GM18907 (cell line): ENCODE results near the gene RALGAPA2.

Experiments used
- ATAC-seq: cut with Tn5 transposase; IDR thresholded peaks from one replicate; pipeline ENCODE4 v1.9.1; 2021; ENCODE audit warnings: mild to moderate bottlenecking, moderate library complexity; ENCODE audit not compliant: unreplicated experiment

Gene RALGAPA2

DNA sequence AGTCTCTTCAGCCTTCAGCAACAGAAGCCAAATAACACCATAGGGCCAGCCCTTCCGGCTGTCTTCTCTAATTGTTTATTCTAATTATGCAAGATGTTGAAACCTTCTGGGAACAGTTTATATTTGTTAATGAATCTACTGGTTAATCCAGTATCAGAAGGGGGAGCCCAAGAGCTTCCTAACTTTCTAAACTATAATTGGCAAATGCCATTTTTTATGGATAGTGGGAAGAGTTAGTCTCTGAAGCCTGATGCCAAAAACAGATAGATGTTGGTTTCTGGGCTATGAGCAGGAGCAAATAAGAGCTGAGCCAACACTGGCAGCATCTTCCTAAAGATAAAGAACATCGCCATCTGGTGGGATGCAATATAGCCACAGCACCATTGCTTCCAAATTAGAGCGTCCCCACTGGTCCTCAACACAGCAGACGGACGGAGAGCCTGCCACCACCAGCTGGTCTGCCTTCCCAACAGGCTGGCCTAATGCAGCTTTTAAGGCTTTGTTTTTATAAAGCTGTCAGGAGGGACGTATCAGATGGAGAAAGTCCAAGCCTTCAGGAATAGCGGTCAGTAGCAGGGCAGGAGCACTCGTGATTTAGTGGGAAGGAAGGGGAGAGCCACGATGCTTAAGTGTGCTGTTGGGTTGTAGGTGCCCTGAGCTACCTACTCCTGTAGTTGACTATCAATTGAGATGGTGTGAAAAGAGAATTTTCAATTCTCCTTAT is 118.8 kb downstream of the RALGAPA2 start:
- no peak for ATAC-seq

DNA sequence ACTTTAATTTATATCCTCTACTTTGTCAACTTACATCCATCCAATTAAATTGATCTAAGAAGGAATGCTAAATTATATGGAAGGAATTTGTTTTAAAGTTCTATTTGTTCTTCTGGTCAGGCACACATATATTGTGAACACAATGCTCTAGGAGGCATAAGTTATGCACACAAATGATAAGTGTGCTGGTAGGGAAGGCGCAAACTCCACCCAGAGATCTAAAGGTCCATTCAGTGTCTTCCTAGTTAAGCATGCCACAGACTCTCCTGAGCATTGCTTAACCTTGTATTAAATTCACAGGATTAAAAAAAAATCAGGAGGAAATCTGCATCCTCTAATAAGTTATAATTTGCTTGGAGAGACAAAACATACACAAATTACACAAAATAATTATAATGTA is 127.3 kb downstream of the RALGAPA2 start:
- no peak for ATAC-seq

DNA sequence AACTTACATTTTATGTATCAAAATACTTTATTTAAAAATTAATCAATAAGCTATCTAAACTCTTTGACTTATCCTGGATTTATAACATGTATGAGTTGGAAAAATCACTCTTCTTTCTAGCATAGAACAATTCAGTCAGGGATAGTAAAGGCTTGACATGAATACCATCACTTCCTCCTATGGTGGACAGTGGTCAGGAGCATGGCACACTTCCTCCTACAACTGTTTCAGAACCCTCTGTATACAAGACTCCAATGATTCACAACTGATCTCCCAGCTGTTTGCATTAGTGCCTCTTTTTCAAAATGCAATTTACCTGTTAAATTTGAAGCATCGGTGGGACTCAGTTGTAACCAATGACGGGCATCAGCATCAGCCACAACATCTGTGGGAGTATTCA is 129.7 kb downstream of the RALGAPA2 start:
- ATAC-seq = no peak

DNA sequence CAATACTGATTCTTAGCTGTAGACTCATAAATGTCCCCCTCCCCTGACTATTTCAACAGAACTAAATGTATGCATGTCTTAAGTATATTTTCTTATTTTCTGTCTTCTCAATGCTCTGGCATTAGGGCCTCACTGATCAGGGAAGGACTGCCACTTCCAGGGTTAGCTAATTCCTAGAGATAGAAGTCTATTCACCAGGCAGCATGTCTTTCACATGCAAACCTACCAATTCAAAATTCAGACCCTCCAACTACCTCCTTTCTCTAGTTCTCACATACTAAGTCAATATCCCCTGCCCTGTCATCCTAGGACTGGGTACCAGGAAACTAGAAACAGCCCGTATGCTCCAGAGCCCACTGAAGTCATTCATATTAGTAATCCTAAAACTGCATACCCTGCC is 132.3 kb downstream of the RALGAPA2 start:
- no peak for ATAC-seq

DNA sequence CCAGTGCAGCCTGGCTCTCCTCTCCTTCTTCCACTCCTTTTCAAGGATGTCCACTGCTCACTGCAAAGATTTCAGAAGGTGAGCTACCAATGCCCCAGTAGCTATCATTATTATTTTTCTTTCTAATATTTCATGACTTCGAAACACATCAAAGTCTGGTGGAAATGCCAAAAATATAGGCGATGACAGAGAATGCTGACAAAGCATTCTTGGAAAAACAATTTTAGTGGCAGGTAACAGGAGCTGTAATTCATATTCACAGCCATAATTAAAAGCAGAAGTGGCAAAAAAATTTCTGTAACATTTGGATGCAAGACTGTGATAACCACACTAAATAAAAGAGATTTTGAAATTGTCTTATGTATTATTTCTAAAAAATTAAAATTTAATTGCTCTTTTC is 133.6 kb downstream of the RALGAPA2 start:
- ATAC-seq = no peak

DNA sequence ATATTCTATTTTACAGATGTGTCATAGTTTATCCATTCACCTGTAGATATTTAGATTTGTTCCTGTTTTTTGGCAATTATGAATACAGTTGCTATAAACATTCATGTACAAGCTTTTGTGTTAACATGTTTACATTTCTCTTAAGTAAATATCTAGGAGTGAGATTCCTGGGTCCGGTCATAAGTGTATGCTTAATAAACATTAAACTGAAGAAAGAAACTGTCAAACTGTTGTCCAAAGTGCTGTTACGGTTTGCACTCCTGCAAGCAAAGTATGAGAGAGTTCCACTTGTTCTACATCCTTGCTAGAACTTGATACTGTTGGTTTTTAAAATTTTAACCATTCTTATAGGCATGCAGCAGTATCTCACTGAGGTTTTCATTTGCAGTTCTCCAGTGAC is 138.6 kb downstream of the RALGAPA2 start:
- ATAC-seq = no peak

DNA sequence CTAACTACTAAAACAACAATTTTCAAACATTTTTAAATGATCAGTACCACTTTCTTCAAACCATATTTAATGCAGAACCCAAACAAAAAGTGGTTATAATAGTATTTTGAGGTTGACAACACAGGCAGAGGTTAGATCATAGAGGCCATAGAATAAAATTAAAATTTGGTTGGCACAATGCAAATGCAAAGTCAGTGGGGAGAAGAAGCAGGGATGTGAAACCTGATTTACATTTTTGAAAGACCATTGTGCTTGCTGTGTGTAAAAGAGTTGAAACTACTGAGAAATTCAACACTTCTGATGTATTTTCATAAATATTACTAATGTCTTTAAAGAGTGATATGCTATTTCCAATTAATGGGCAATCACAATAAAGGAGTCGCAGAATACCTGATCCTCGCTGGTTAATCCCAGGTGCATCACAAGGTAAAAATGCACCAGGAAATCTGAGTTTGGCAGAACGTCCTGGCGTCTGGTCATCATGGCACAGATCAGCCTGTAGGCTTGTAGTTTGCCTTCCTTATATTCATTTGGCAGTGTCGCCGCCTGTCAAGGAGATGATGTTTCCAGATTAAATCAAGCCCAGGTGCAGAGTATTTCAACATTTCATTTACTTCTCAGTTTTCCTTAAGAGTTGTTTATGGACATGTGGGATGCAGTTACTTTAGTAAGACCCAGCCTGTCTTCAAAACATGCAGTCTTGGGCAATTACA is 141.2 kb downstream of the RALGAPA2 start:
- no peak for ATAC-seq

DNA sequence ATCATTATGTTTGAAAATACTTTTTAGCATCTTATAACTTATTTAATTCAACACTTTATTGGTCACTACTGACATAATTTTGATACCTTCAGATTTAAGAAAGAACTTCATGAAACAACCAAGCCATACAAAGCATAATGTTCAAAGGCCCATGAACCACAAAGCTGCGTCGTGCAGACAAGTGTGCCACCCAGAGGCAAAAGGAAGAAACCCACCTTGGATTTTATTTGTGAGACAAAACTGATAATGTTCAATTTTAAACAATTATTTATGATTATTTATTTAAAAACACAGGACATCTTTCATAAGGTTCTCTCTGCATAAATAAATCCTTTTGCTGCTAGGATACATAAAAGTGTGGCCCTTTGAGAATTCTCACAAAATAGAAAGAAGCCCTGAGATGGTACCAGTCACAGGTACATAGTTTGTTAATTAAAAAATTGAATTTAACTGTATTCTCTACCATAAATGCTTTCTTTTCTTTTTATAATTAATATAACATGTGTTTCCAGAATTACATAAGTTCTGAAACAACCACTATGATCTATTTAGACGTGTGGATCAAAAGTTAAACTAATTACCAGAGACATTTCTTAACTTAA is 143.7 kb downstream of the RALGAPA2 start:
- ATAC-seq = no peak

DNA sequence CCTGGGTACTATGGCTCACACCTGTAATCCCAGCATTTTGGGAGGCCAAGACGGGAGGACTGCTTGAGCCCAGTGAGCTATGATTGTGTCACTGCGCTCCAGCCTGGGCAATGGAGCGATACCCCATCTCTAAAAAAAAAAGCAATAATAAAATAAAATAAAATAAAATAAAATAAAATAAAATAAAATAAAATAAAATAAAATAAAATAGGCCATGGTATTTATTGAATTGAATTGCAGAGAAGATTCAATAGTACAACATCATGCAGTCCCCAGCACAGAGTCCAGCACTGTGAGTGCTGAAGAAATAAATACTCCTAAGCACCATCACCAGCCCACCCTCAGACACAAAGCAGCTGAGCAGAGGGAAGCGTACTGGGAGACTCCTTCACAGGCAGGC is 144.7 kb downstream of the RALGAPA2 start:
- no peak for ATAC-seq

DNA sequence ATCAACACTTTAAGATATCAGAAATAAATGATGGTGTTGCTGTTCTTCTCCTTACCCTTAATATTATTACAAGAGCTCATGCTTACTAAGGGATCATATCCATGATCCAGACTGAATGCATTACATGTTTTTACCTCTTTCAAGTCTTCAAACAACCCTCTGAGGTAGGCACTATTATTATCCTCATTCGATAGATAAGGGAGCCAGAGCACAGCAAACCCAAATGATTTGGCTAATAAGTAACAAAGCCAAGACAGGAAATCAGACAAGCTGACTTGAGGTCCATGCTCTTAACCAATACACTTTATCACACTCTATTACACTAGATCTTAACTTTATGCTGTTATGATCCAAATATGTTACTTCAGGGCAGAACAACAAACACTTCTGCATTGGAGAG is 145.9 kb downstream of the RALGAPA2 start:
- ATAC-seq = peak; percentile 47

DNA sequence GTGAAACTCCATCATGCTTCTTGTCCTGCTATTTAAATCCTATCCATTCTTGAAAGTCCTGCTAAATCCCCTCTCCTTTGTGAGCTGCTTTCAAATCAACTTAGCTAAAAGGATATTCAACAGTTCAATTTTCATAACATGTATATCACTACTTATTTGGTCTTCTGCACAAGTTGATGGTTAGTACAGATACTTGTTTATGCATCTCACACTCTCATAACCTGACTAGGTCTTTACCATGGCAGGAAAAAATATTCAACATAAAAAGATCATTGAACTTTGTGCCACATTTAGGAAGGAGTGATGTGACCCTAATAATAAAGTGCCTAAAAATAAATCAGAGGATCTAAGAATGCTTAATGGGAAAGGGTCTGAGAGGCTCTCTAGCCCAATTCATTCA is 148.2 kb downstream of the RALGAPA2 start:
- no peak for ATAC-seq

DNA sequence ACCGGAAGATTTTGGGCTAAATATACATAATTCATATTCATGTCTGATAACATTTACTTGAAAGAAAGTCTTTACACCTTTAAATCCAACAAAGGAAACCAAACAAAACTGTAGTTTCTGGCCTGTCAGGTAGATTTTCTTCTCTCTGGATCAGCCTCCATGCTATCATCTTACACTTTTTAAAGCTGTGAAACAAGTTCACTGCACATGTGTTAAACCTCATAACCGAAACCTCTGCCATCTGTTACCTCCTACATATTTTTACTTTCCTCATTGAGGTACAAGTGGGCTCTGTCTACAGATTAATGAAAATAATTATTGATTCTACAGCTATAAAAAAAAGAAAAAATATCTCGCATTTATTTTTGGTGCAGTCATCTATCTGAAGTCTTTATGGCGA is 149.9 kb downstream of the RALGAPA2 start:
- no peak for ATAC-seq

DNA sequence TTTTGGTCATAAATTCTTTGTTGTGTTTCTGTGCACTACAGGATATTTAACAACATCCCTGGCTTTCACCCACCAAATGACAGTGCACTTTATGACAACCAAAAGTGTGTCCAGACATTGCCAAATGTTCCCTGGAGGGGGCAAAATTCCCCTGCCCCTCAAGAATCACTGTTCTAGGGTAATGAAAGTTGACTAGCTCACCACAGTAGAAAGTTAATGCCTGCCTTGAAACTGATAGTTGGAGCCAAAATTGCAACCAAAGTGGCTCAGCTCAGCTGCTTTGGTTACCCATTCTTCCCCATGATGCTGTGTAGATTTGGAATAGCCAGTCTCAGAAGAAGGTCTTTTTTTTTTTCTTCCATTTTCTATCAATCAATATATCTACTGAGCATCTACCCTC is 150.6 kb downstream of the RALGAPA2 start:
- peak; percentile 59 for ATAC-seq

DNA sequence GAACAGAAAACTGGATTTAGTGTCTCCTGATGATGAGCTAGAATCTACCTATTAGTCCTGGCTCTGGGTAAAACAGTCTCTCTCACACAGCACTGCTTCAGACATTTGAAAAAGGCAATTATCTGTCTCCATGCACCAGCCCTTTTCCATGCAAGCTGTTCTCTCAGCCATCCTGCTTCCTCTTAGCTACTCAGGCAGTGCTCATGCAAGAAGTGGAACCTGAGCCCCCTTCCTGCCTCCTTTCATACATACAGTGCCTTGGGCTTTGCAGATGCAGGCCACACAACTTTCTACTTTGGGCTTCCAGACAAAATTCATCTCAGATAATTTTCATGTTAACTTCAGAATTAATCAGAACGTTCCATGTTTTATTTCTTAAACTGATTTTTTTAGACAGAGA is 151.3 kb downstream of the RALGAPA2 start:
- no peak for ATAC-seq

DNA sequence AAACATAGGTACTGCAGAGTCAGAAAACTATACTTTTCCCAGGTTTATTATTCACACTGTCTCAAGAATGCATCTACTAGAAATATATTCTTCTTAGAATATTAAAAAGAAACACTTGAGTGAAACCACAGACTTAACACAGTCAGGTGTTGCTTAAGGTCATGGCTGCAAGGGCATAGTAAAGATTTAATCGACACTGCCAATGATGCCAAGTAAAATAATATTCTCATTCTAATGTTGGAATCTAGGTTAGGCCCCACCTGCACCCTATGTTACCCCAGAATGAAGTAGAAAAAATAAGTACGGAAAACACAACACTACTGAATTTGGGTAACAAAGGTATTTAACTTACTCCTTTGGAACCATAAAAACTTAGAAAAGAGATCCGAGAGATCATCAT is 155.0 kb downstream of the RALGAPA2 start:
- ATAC-seq = no peak

DNA sequence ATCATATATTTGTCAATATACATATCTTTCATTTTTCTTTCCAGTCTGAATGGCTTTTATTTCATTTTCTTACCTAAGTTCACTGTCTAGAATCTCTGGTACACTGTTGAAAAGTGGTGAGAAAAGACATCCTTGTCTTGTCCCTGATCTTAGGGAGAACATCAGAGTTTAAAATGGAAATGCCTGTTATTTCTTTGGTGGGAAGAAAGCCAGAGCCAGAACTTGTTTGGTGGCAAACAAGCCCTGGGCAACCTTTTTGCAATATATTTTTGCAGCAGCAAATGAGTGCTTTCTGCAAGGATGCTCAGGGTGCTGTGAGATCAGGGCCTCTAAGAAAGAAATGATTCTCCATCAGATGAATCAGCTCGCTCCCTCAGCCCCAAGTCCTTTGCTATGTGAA is 156.6 kb downstream of the RALGAPA2 start:
- no peak for ATAC-seq

DNA sequence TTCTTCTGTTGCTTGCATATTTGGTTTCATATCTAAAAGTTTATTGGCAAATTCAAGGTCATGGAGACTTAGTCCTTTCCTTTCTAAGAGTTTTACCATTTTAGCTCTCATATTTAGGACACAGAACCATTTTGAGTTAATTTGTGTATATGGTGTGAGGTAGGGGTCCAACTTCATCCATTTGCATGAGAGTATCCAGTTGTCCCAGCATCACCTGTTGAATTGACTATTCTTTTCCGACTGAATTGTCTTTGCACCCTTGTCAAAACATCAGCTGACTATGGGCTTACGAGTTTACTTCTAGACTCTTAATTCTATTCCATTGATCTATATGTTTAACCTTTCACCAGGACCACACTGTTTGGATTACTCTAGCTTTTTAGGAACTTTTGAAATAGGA is 157.5 kb downstream of the RALGAPA2 start:
- ATAC-seq = no peak

DNA sequence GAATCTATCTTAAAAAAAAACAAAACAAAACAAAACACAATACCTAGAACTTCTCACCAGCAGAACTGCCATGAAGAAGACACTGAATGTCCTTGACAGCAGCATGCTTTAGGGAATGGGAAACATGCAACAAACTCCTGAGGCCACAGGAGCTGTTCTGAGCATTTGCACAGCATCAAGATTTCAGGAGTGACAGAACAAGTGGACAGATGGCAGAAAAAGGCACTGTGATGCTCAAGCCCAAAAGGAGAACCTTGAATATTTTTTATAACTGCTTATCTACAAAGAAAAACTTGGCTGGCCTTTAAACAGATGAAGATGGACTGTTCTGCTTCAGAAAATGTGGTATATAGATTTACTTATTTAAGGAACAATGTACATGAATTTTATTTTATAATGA is 158.9 kb downstream of the RALGAPA2 start:
- ATAC-seq = no peak

DNA sequence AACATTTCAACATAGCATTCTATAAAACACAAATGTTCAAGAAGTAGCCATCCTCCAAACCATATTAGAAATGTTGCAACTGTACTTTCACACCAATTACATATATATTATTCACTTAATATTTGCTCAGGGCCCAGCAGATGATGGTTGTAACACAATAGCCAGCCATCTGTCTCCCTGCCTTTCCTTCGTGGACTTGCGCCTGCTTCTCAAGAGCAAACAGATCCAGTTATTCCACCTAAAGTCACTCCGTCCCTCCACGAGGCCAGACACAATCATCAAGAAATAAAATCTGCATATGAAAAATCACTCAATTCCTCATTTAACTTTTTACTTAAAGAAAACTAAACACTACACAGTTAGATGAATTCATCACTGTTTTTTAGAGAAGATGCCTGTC is 160.4 kb downstream of the RALGAPA2 start:
- ATAC-seq = no peak

DNA sequence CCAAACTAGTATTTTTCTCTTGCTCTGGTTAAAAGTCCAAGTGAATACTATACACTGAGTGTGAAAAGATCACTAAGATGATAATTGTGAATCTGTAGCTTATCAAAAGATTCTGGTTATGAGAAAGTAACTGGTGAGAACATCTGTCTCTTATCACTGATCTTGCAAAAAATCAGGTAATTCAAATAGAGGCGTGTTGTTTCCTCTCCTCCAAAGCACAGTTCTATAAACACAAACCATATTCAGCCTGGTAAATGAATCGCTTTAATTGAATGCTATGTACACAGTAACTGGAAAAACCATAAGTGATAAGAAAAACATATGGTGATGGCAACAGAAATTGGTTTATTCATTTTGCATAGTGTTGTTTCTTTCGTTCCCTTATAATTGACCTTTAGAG is 161.0 kb downstream of the RALGAPA2 start:
- ATAC-seq = no peak

DNA sequence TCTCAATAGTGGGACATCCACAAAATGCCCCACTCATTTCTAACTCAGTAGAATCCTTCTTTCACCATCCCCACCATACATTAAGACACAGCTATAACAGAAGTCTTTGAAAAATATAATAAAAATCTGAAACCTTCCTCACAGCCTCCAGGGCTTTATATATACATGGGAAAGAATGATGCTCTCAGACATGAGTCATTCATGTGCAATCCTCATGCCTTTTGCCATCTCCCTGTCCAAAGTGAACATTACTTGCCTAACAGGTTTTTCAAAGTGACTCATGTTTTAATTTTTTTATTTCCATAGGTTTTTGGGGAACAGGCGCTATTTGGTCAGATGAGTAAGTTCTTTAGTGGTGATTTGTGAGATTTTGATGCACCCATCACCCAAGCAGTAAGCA is 162.7 kb downstream of the RALGAPA2 start:
- no peak for ATAC-seq

DNA sequence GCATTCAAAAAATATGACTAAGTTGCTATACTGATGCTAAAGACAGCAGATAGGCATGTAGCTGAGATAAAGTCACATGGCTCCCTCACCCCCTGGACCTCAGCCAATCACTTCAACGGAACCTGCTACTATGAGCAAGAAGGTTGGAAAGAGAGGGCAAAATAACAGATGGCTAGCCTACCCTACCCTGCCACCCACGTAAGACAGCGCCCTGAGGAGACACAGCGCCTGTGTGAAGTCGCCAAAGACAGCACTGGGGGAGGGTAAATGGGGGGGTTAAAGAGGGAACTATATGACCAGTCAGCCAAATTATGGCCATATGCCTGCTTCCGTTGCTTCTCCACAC is 163.2 kb downstream of the RALGAPA2 start:
- ATAC-seq = no peak
